Measurements from ENCODE around the gene ZSCAN22. TPM values are rescaled to one million over a fixed set of nuclear protein-coding genes. Genes with fewer than 3 reads are reported as not detected.

The ZSCAN22 gene
- total RNA-seq, 1 donor from 2014 or later: 1.3 TPM

DNA sequence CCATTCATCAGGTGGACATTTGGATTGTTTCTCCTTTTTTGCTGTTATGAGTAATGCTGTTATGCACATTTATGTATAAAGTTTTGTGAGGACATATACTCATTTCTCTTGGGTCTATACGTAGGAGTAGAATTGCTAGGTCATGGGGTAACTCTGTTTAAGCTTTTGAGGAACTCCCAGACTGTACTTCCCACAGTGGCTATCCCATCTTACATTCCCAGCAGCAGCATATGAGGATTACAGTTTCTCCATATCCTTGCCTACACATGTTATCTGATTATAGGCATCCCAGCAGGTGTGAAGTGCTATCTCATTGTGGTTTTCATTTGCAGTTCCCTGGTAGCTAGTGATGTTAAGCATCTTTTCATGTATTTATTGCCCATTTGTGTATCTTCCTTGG is 5.9 kb downstream of the ZSCAN22 start:
- H3K4me3 ChIP-seq (ENCODE audit: low read depth, low read length): no peak overlapping the region
- no peak for DNase-seq (ENCODE audit: low read depth)
- TF ChIP-seq, protein P1, sequence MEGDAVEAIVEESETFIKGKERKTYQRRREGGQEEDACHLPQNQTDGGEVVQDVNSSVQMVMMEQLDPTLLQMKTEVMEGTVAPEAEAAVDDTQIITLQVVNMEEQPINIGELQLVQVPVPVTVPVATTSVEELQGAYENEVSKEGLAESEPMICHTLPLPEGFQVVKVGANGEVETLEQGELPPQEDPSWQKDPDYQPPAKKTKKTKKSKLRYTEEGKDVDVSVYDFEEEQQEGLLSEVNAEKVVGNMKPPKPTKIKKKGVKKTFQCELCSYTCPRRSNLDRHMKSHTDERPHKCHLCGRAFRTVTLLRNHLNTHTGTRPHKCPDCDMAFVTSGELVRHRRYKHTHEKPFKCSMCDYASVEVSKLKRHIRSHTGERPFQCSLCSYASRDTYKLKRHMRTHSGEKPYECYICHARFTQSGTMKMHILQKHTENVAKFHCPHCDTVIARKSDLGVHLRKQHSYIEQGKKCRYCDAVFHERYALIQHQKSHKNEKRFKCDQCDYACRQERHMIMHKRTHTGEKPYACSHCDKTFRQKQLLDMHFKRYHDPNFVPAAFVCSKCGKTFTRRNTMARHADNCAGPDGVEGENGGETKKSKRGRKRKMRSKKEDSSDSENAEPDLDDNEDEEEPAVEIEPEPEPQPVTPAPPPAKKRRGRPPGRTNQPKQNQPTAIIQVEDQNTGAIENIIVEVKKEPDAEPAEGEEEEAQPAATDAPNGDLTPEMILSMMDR (conservative IDR thresholded peaks at IDR 0.05; ENCODE audit: low read depth, low read length): no peak

DNA sequence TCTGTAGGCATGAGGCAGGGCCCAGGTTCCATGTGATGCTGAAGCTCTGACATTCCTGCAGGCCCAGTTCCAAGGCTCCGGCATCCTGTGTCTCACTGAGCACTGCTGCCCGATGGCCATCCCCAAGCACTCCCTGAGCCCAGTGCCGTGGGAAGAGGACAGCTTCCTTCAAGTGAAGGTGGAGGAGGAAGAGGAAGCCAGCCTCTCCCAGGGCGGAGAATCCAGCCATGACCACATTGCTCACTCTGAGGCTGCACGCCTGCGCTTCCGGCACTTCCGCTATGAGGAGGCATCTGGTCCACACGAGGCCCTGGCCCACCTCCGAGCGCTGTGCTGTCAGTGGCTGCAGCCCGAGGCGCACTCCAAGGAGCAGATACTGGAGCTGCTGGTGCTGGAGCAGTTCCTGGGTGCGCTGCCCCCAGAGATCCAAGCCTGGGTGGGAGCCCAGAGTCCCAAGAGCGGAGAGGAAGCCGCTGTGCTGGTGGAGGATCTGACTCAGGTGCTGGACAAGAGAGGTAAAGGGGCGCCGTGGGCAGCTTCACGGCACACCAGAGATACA is 8.0 kb downstream of the ZSCAN22 start:
- DNase-seq (ENCODE audit: low read depth): no peak
- H3K4me3 ChIP-seq (ENCODE audit: low read depth, low read length): no peak overlapping the region
- TF ChIP-seq, protein P1 (conservative IDR thresholded peaks at IDR 0.05; ENCODE audit: low read depth, low read length): no peak

DNA sequence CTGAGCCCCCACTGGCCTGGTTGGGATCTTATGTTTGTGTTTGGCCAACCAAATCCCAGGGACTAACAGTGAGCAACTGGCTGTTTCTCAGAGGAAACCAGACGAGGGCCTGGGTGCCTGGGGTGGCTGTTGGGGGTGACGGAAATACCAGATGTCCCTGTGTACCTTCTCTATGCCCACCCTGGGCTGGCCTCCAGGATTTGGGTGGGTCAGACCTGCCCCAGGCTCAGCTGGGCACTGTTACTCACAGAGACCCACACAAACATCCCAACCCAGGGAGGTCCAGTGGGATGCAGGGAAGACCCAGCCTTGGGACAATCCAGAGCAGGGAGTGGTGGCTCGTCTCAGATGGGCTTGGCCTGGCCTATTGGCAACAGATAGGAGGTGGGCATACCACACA is 8.8 kb downstream of the ZSCAN22 start:
- TF ChIP-seq, protein P1 (conservative IDR thresholded peaks at IDR 0.05; ENCODE audit: low read depth, low read length): no peak
- no peak overlapping the region for H3K4me3 ChIP-seq (ENCODE audit: low read depth, low read length)
- DNase-seq (ENCODE audit: low read depth): no peak

DNA sequence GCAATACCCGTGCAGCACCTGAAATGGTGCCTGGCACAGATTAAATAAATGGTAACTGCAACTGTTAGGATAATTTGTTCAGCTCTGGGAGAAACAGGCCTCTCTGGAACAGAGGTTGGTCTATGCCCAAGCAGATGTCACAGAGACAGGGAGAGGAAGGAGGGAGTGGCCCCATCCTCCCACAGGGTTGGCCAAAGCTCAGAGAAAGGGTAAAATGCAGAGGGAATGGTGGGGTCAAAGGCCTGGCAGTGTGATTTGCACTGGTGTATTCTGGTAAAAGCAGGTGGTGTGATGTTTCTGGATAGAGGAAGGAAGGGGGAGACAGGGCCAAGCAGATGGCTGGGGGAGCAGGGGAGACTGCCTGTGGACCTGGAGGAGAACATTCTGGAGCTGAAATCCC is 9.4 kb downstream of the ZSCAN22 start:
- DNase-seq (ENCODE audit: low read depth): no peak
- H3K4me3 ChIP-seq (ENCODE audit: low read depth, low read length): no peak overlapping the region
- TF ChIP-seq, protein P1 (conservative IDR thresholded peaks at IDR 0.05; ENCODE audit: low read depth, low read length): no peak

DNA sequence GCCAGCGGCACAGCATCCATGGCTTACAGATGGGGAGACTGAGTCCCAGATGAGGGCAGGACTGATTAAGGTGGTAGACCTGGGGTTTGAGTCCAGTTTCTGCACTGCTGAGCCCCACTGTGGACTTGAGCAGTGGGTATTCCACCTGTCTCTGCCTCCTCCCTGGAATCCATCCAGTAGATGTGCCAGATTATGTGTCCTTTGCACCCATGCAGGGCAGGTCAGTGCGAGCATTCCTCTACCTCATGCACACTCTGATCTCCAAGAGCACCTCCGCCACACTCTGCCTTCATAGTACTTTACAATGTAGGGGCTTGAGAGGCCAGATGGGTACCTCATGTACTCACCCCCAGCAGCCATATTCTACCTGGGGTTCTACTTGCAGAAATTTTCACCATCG is 10.0 kb downstream of the ZSCAN22 start:
- no peak for DNase-seq (ENCODE audit: low read depth)
- H3K4me3 ChIP-seq (ENCODE audit: low read depth, low read length): no peak overlapping the region
- TF ChIP-seq, protein P1 (conservative IDR thresholded peaks at IDR 0.05; ENCODE audit: low read depth, low read length): no peak

DNA sequence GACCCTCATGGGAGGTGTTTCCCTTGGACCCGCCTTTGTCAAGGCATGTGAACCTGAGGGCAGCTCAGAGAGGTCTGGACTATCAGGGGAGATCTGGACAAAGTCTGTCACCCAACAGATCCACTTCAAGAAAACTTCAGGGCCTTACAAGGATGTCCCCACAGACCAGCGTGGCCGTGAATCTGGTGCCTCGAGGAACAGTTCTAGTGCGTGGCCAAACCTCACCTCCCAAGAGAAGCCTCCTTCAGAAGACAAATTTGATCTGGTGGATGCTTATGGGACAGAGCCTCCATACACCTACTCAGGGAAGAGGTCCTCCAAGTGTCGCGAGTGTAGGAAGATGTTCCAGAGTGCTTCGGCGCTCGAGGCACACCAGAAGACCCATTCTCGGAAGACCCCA is 11.5 kb downstream of the ZSCAN22 start:
- TF ChIP-seq, protein P1 (conservative IDR thresholded peaks at IDR 0.05; ENCODE audit: low read depth, low read length): no peak

DNA sequence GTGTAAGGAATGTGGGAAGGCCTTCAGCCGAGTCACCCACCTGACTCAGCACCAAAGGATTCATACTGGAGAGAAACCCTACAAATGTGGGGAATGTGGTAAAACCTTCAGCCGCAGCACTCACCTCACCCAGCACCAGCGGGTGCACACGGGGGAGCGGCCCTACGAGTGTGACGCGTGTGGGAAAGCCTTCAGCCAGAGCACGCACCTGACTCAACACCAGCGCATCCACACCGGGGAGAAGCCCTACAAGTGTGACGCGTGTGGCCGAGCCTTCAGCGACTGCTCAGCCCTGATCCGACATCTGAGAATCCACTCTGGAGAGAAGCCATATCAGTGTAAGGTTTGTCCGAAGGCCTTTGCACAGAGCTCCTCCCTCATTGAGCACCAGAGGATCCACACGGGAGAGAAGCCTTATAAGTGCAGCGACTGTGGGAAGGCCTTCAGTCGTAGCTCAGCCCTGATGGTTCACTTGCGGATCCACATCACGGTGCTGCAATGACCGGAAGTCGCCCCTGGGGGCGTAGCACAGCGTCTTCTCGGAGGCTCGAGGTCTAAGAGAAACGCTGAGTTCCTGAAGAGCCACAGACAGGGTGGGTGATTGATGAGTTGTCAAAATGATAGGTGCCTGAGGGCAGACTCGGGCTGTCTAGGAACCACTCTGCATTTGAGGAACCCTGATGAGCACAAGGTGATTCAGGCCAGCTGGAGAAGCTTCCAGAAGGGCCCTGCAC is 12.2 kb downstream of the ZSCAN22 start:
- DNase-seq (ENCODE audit: low read depth): no peak
- no peak overlapping the region for H3K4me3 ChIP-seq (ENCODE audit: low read depth, low read length)
- TF ChIP-seq, protein P1 (conservative IDR thresholded peaks at IDR 0.05; ENCODE audit: low read depth, low read length): no peak

More for the DNA sequence above, 11.5 kb downstream of the ZSCAN22 start:
- DNase-seq (ENCODE audit: low read depth): no peak
- no peak overlapping the region for H3K4me3 ChIP-seq (ENCODE audit: low read depth, low read length)
